ENCODE results near the gene PEX5L.

GRCh38 chr3:179861292-179861691 lies 175.4 kb downstream of the PEX5L start:
- TF ChIP-seq CTCF (conservative IDR thresholded peaks at IDR 0.05; ENCODE audit: low read depth in 2 of 2) (no peak), EZH2 (IDR thresholded peaks at IDR 0.05; ENCODE audit: low read depth, unreplicated experiment) (no peak), POLR2AphosphoS5 (IDR thresholded peaks at IDR 0.05; ENCODE audit: low read depth) (no peak), EZH2phosphoT487 (IDR thresholded peaks at IDR 0.05; ENCODE audit: unreplicated experiment) (no peak)
